Fibroblast of skin of right quadriceps (primary cell): ENCODE measurements around the gene PRRC2B.
"Not testable (repeated sequence)": the region's sequence is repeated elsewhere in the genome, so short reads cannot be mapped to it uniquely, and the experiment has no call there.

Experiments used
- DNase-seq: peaks from one replicate; pipeline ENCODE4 v3.0.0-alpha.2; 2013

PRRC2B gene

DNA sequence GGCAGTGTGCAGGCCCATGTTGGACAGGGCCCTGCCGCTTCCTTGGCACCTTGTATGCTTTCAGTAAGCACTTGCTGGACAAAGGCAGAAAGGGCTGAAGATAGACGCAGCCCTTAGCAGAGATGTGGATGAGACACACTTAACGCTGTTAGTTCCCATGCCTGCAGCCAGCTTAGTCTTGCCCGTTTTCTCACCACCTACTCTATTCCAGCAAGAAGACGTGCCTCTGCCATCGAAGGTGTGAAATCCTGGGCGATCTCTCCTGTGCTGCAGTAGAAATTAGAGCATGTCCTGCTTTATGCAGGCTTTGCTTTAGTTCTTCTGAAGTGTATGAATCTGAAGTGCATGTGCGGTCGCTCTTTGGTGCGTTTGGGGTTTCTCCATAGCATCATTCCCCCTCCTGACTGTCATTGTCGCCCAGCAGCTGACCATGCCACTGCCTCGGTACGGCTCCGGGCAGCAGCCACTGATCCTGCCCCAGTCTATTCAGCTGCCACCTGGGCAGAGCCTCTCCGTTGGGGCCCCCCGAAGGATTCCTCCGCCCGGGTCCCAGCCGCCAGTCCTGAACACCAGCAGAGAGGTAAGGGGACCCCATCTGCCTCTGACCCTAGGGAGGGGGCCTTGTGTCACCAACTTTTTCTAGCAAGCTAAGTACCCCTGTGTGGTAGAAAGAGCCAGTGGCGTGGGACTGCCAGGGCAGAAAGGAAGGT lies 97.3 kb downstream of the PRRC2B start:
- DNase-seq: no peak

DNA sequence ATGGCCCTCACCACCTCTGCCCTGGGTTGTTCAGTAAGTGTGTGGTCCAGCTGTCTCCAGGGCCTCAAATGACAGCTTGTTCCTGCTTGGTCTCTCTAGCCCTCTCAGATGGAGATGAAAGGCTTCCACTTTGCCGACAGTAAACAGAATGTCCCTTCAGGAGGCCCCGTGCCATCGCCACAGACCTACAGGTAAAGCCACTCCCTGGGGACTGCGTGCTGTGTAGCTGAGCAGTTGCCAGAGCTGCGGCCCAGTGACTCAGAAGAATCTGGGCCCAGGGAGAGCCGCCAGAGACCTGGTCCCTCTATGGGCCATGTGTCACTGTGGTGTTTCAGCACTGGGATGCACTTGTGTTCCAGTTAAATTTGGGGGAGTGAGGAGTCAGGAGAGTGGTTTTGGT lies 98.2 kb downstream of the PRRC2B start:
- DNase-seq: no peak

DNA sequence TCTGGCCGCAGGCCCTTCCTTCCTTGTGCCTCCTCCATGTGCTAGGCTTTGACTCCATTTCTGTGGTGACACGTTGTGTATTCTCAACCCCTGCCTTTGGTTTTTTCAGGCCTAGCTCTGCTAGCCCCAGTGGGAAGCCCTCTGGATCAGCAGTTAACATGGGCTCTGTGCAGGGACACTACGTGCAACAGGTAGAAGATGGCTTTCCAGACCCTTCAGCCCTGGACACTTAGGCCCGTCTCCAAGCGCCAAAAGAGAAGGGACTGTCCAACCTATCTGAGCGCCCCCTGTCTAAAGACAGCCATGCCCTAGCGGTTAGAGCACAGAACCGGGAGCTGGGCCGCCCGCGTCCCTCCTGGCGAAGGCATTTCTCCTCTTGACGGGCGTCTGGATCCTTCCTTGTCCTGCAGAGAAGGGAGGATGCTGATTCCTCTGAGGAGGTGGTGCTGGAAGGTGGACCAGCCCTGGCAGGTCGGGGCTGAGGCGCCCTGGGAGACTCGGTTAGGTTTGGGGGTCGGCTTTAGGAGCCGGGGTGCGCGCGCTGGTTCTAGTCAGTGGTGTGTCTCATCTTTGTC lies 100.5 kb downstream of the PRRC2B start:
- no peak for DNase-seq

DNA sequence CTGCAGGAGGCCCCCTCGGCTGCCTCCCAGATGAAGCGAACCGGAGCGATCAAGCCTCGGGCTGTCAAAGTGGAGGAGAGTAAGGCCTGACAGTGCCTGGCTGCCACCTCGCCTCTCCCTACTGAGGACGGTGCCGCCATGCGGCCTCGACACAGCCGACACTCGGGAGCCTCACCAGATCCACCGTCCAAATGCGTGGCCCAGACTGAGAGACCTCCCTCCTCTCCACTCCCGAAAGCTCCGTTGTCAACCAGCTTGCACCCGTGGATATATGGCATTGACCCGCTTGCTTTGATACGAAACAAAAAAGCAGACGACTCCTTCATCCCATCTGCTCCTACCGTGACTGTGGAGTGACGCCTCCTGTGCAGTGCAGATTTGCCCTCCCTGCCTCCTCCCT lies 101.9 kb downstream of the PRRC2B start:
- DNase-seq: no peak

DNA sequence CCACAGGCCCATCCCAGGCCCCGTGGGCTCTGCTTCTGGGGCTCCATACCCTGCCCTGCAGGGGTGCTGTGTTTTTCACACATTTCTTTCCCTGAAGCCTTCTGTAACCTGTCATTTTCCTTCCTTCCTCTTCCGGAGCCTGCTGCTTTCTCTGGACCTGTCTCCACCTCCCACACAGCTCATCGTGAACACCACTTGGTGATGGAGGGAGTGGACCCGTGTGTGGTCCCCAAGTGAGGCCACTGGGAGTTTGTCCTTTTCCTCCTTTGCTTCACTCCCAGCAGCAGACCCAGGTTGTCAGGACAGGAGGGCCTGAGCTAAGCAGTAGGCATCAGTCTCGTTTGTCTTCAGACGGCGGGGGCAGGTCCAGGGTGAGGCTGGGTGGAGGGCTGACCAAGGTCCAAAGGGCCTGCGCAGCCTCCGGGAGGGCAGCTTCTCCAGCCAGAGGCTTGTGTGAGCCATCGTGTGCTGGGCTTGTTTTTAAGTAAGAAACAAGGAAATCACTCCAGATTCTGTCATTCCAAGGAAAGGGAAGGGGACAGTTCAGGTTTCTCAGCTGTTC lies 103.0 kb downstream of the PRRC2B start:
- no peak for DNase-seq

DNA sequence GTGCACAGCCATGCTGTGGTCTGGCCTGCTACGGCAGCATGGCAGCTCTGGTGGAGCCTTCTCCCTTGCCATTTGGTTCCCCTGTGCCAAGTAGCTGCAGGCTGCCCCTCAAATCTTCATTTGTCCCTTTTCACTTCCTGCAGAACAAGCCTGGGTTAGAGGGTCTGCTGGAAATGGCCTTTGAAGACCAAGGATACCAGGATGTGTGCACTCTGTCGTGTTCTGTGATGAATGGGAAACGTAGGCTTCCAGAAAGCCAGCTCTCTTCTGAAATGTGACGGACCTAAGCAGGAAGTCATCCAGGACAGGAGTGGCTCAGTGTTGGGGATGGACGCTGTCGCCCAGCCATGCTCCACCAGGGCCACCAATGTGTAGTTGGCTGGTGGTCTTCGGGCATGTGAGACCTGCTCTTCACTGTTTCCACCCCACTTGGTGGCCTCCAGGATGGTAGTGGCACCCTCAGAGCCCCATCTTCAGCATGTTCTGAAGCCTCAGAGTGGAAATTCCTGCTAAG lies 105.4 kb downstream of the PRRC2B start:
- DNase-seq: no peak

DNA sequence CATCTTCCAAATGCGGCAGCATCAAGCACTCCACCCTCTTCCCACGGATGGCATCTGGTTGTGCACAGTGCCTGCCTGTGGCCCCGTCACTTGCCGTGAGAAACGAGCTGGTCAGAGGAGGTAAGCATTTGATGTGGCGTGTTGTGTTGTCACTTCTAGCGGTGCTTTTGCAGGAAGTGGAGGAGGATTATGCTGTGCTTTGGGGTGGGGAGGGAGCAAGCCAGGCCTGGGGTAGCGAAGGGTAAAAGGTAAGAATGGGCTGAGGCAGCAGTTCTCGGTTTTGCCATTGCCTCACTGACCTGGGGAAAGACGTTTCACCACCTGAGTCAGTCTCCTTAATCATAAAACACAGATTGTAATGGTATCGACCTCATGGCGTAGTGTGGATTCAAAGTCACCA lies 106.5 kb downstream of the PRRC2B start:
- DNase-seq: no peak

DNA sequence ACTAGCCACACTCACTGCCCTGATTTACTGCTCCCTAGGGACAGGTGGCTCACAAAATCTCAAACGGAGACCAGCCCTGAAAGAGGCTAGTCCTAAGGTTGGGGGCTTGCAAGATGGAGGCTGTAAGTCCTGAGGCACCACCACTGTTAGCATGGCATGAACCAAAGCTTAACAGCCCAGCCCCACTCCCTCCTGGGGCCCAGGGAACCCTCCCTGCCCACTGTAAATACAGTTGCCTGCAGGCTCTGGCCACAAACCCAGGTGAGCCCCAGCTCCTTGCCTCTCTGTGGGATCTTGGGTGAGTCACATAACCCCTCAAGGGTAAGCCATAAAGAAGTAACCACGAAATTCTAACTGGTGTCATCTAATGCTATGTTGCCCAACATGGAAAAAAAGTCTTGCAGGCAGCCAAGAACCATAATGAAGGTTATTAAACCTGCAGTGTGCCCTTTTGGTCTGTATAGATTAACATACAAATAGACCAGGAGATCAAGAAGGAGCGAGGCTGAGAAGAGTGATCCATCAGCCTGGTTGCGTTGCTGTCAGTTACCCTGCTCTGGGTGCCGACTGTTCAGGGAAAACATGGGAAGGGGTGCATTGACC lies 107.2 kb downstream of the PRRC2B start:
- DNase-seq: peak; percentile 78

DNA sequence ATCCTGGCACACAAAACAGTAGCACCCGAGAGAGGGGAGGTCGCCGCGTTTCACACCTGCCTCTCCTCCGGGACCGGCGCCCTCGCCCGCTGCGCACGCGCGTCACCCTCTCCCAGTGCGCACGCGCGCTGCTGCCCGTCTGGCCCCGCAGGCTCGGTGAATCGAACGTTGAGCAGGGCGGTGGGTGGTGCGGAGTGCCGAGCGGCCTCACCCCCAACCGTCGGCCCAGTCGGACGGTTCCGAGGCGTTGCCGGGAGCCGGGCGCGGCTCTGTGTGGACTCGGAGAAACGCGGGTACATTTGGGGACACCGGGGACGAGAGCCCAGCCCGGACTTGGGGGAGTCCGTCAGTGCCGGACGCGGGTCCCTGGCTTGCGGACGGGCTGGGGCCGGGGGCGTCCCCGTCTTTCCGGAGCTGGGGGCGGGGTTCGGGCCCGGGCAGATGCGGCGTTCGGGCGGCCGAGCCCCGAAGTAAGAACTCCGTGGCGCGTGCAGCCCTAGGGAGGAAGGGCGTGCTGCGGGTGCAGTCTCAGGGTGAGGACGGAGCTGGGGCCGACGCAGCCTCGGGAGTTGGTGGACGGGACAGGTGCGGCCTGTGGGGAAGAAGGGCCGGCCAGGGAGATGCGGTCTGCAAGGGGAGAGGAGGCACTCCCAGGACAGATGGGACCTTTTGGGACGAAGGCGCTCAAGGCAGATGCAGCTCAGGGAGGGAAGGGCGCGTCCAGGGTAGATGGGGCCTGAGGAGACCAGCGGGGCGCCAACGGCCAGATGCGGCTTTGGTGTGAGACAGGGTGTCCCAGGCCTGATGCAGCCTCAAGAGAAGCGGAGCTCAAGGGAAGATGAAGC lies 109.1 kb downstream of the PRRC2B start, which contains the start of gene POMT1:
Gene POMT1 (plus strand): TSS at position 138 of the 845 bp plus-strand sequence. CDS start 1,301 bp downstream, outside the sequence.
- peak; percentile 78 for DNase-seq

DNA sequence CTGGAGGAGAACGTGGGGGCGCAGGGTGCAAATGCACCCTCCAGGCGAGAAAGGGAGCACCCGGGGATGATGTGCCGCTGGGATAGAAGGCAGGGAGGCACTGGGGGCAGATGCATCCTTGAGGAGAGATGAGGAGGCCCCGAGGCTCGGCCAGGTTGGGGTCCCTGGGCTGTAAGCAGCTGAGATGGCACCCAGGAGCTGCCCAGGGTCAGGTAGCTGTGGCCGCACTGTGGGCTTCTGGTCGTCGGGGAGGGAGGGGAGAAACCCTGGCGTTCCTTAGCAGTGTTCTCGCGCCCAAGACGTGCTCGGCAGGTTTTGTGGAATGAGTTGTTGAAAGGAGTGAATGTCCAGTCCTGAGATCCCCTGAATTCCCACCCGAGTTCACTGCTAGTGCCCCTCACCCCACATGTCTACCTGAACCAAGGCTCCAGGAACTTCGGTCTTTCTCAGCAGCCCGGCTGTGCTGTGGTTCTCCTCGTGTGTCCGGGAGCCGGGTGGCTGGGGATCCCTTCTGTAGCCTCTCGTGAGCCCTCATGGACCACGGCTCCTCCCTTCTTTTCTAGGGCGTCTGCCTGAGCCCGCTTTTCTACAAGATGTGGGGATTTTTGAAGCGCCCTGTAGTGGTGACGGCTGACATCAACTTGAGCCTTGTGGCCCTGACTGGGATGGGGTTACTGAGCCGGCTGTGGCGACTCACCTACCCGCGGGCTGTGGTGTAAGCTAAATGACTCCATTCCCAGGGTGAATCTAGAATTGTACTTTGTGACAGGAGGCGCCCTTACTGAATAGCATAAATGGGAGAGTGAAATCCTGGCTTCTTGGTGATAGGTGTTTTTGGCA lies 110.0 kb downstream of the PRRC2B start:
- peak; percentile 32 for DNase-seq

DNA sequence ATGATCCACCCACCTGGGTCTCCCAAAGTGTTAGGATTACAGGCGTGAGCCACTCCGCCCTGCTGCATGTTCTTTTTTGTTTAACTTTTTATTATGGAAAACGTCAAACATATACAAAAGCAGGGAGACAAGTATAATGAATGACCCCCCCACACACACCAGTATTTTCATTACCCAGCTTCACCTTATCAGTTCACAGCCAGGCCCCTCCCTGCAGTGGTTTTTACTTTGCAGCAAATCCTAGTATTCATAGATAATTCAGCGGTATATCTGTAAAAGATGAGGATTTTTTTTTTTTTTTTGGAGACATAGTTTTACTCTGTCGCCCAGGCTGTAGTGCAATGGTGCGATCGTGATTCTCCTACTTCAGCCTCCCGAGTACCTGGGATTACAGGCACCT lies 111.1 kb downstream of the PRRC2B start:
- no peak for DNase-seq

DNA sequence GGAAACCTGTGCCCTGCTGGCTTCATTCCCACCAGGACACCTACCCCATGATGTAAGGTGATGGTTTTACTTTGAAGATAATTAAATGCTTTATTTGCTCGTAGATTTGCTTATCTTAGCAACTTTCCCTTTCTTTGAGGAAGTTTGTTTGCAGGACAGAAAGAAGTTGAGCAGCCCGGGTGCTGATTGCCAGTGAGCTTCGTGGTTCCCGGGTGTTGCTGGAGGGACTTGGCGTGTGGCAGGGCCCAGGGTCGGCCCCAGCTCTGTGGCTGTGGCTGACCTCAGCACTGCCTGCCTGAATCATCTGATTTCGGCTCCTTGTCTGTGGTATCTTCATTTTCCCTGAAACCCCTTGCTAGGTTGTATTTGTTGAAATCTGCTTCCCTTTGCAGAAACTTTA lies 117.5 kb downstream of the PRRC2B start:
- DNase-seq: no peak

DNA sequence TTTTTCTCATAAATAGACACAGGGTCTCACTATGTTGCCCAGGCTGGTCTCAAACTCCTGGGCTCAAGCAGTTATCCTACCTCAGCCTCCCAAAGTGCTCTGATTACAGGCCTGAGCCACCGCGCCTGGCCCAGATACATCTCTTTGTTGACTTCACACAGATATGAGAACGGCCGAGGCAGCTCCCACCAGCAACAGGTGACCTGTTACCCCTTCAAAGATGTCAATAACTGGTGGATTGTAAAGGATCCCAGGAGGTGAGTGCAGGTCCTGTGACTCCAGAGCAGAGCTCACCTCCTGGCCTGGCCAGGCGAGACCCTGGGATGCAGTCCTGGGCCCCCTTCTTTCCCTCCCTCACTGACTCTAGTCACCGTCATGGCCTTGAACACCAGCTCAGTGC lies 118.0 kb downstream of the PRRC2B start:
- no peak for DNase-seq

DNA sequence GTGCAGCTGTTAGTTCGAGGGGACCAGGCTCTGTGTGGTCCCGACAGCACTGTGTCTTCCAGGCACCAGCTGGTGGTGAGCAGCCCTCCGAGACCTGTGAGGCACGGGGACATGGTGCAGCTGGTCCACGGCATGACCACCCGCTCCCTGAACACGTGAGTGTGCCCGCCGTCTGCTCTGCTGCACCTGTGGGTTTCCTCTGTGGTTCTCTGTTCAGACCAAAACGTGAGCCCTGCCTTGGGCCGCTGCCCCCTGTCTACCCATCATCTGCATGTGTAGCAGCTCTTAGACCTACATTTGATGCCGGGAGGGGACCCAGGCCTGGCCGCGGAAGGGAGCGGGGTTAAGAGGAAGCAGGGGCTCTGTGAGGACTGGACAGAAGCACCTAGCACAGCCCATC lies 119.3 kb downstream of the PRRC2B start:
- no peak for DNase-seq

DNA sequence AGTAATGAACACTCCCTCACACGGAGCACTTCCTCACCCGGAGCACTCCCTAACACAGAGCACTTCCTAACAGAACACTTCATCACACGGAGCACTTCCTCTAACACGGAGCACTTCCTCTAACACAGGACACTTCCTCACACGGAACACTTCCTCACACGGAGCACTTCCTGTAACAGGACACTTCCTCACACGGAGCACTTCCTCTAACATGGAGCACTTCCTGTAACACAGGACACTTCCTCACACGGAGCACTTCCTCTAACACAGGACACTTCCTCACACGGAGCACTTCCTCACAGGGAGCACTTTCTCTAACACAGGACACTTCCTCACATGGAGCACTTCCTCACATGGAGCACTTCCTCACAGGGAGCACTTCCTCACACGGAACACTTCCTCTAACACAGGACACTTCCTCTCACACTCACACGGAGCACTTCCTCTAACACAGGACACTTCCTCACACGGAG lies 121.7 kb downstream of the PRRC2B start:
- DNase-seq: not testable (repeated sequence)

DNA sequence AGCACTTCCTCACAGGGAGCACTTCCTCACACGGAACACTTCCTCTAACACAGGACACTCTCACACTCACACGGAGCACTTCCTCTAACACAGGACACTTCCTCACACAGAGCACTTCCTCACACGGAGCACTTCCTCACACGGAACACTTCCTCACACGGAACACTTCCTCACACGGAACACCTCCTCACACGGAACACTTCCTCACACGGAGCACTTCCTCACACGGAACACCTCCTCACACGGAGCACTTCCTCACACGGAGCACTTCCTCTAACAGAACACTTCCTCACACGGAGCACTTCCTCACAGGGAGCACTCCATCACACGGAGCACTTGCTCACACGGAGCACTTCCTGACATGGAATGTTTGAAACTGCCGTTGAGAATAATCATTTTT lies 122.2 kb downstream of the PRRC2B start:
- no peak for DNase-seq

DNA sequence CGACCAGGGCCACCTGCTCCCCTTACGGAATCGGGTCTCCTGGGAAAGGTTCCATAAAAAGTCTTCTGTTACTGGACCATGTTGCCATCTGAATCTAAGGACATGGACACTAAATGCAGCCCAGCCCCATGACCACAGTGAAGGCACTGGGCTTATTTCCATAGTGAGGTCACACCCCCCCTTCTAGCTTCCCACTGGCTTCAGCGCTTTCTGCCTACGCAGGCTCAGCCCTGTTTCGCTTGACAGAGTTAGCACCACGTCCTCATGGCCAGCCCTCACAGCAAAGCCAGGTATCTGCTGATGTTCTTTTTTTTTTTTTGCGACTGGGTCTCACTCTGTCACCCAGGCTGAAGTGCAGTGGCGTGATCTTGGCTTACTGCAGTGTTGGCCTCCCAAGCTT lies 123.0 kb downstream of the PRRC2B start:
- DNase-seq: no peak

DNA sequence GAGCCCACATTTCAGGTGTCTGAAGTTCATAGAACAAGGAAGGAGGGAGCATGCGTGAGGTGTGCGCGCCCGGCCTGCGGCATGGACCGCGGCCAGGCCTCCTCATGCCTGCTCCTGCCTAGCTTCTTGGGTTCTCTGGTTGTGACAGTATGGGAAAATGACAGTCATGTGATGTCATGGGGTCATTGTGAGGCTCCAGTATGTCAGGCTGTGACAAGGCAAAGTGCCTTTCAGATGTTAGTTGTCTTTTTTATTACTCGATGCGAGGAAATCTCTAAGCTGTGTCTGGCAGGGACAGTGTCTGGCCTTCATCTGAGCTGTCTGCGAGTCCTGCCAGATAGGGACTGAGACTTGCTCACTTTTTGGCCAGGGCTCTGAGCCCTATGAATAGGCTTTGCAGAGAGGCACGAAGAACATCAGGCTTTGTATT lies 123.9 kb downstream of the PRRC2B start:
- DNase-seq: no peak

DNA sequence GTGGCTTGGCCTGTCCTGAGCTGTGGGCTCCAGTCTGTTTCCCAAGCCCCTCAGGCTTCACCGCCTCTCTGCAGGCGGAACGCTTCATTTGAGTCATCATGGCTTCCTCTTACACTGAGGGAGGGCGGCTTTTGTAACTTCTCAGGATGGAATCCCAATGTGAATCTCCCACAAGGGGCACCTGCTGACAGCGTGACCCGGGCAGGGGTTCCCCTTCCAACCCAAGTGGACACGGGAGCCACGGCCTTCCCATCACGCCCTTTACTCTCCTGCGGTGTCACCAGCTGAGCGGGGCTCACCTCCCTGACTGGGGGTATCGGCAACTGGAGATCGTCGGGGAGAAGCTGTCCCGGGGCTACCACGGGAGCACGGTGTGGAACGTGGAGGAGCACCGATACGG lies 124.7 kb downstream of the PRRC2B start:
- DNase-seq: no peak

DNA sequence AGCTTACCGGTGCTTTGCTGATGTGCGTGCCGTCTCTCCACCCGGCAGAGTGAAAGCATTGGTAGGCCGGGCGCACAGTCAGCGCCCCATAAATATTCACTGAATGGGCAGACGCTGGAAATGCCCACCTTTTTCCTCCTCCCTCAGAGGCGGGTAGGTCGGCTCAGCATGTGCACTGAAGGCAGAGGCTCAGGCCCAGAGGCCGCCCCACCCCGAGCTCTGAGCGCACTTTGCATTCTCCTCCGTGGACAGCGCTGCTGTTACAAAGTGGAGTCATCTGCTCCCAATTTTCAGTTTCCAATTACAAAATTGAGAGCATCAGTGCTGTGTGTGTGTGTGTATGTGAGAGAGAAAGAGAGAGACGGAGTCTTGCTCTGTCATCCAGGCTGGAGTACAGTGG lies 126.6 kb downstream of the PRRC2B start:
- DNase-seq: no peak

DNA sequence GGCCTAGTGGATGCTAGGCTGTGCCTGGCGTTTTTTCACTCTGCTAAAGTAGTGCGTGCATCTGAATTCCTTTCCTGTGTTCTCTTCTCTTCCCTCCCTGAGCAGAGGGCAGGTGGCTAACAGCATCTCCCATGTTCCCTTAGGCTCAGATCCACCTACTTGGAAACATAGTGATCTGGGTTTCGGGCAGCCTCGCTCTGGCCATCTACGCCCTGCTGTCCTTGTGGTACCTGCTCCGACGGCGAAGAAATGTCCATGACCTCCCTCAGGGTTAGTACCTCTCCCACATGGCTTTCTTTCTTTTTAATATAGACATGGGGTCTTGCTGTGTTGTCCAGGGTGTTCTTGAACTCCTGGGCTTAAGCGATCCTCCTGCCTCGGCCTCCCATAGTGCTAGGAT lies 127.3 kb downstream of the PRRC2B start:
- no peak for DNase-seq

DNA sequence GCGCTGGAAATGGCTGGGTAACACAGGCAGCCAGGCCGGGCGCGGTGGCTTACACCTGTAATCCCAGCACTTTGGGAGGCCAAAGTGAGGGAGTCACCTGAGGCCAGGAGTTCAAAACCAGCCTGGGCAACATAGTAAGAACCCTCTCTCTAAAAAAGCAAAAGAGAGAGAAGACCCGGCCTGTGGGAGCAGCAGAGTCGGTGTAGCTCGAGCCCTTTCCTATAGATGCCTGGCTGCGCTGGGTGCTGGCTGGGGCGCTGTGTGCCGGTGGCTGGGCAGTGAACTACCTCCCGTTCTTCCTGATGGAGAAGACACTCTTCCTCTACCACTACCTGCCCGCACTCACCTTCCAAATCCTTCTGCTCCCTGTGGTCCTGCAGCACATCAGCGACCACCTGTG lies 127.9 kb downstream of the PRRC2B start:
- DNase-seq: no peak
